K562 (cell line): Measurements from ENCODE around the gene PSAP. TPM values are rescaled to one million over a fixed set of nuclear protein-coding genes. Genes with fewer than 3 reads are reported as not detected.
A peak's percentile ranks its signal among the peaks of the same experiment; 100 is the strongest.

ENCODE experiments used
- DPF2 ChIP-seq: fragments of 450-650 bp; IDR thresholded peaks from 2 replicates; pipeline ENCODE4 v1.6.1; 2016
- ETS2 ChIP-seq: IDR thresholded peaks from 2 replicates; pipeline ENCODE4 v1.6.1; 2016; ENCODE audit warnings: borderline replicate concordance, missing genetic modification characterization, mild to moderate bottlenecking, moderate library complexity, missing compliant biosample characterization; ENCODE audit not compliant: poor library complexity, severe bottlenecking
- EZH2 ChIP-seq: IDR thresholded peaks from 2 replicates; pipeline ENCODE4 v1.6.1; 2012; ENCODE audit warnings: low read depth, mild to moderate bottlenecking, inconsistent platforms, low read length, borderline replicate concordance
- FUS ChIP-seq: fragments of 200-400 bp; formaldehyde crosslinking; optimal IDR thresholded peaks from 2 replicates; pipeline ENCODE3; 2017; ENCODE audit warnings: low read depth, low read length
- GABPB1 ChIP-seq: sonication (generic); formaldehyde crosslinking; IDR thresholded peaks from 2 replicates; pipeline ENCODE4 v1.8.0; 2022; ENCODE audit warnings: mild to moderate bottlenecking, missing genetic modification reagents
- MCM7 ChIP-seq, 2 experiments: fragments of 450-650 bp; IDR thresholded peaks; 2 replicates each; pipeline ENCODE4 v1.6.1; 2016 to 2018
- RBM14 ChIP-seq: fragments of 200-400 bp; formaldehyde crosslinking; IDR thresholded peaks from 2 replicates; pipeline ENCODE4 v1.6.1; 2018; ENCODE audit warnings: low read depth, mild to moderate bottlenecking, low read length, moderate library complexity, borderline replicate concordance; ENCODE audit not compliant: insufficient read depth
- SMARCE1 ChIP-seq: fragments of 450-650 bp; IDR thresholded peaks from 2 replicates; pipeline ENCODE4 v1.7.1; 2016; ENCODE audit warnings: mild to moderate bottlenecking
- SNRNP70 ChIP-seq: fragments of 200-400 bp; formaldehyde crosslinking; optimal IDR thresholded peaks from 2 replicates; pipeline ENCODE3; 2017; ENCODE audit warnings: low read depth, low read length
- TCF7 ChIP-seq: sonication (generic); IDR thresholded peaks from 2 replicates; pipeline ENCODE4 v1.6.1; 2016; ENCODE audit warnings: antibody characterized with exemption, borderline replicate concordance
- TFAM ChIP-seq: fragments of 250-450 bp; sonication (Bioruptor Pico); conservative IDR thresholded peaks from 2 replicates; pipeline ENCODE4 v1.5.0; 2021; ENCODE audit warnings: mild to moderate bottlenecking, moderate library complexity
- ZNF274 ChIP-seq: IDR thresholded peaks from 2 replicates; pipeline ENCODE4 v1.6.1; 2011; ENCODE audit warnings: low read depth, mild to moderate bottlenecking, low read length, moderate library complexity, borderline replicate concordance
- ZNF551 ChIP-seq: fragments of 250-450 bp; sonication (Bioruptor Pico); IDR thresholded peaks from 2 replicates; pipeline ENCODE4 v1.5.0; 2021; ENCODE audit warnings: mild to moderate bottlenecking, moderate library complexity
- polyA plus RNA-seq, 8 experiments: library from polyadenylated mRNA; depleted of rRNA in 4 of 8; stranded (reverse) in 5 of 8; unstranded in 3 of 8; fragments of >200 nt; fragmentation: Nextera tagmentation in 2 of 8; fragmentation: Illumina TruSeq in 1 of 8; extraction: Ambion mirVana in 2 of 8; extraction: Trizol in 1 of 8; gene quantifications; 2 replicates each; pipeline versions ENCODE4 v1.2.1 to v1.2.3, GENCODE V29; 2011 to 2014; ENCODE audit warnings: inconsistent platforms in 1 of 8, missing spikeins in 1 of 8
- total RNA-seq, 7 experiments: library from RNA; depleted of rRNA in 6 of 7; stranded (reverse); fragments of >200 nt in 6 of 7; fragmentation: Illumina TruSeq in 2 of 7; extraction: Trizol in 2 of 7; gene quantifications; 2 replicates each; pipeline versions ENCODE4 v1.2.1 to v1.2.3, GENCODE V29; 2011 to 2021; ENCODE audit warnings: low replicate concordance in 1 of 7
- TF ChIP-seq, protein P1 (sequence below): fragments of 250-450 bp; sonication (Bioruptor Pico); IDR thresholded peaks from 2 replicates; pipeline ENCODE4 v1.8.0; 2022; ENCODE audit warnings: moderate library complexity, mild to moderate bottlenecking, inconsistent platforms
- TF ChIP-seq, protein P2 (sequence below): fragments of 250-450 bp; sonication (Bioruptor Pico); IDR thresholded peaks from 2 replicates; pipeline ENCODE4 v1.5.0; 2021
- TF ChIP-seq, protein P3 (sequence below): fragments of 200-400 bp; formaldehyde crosslinking; IDR thresholded peaks from 2 replicates; pipeline ENCODE4 v1.6.1; 2017; ENCODE audit warnings: mild to moderate bottlenecking, low read depth, low read length, moderate library complexity
- TF ChIP-seq, protein P4 (sequence below): fragments of 450-650 bp; IDR thresholded peaks from 2 replicates; pipeline ENCODE4 v1.6.1; 2018; ENCODE audit warnings: mild to moderate bottlenecking, low read depth; ENCODE audit not compliant: partially characterized antibody
- TF ChIP-seq, protein P5 (sequence below): fragments of 450-650 bp; formaldehyde crosslinking; IDR thresholded peaks from 2 replicates; pipeline ENCODE4 v1.4.0; 2020; ENCODE audit warnings: mild to moderate bottlenecking
- TF ChIP-seq, protein P6 (sequence below), 3 experiments: IDR thresholded peaks in 2 of 3; conservative IDR thresholded peaks in 1 of 3; 2 replicates each; pipeline ENCODE4 v1.5.1; 2011 to 2012; ENCODE audit warnings: low read length in 3 of 3, mild to moderate bottlenecking in 3 of 3, control low read depth in 2 of 3, improper control_type of control experiment in 1 of 3, inconsistent platforms in 1 of 3, low read depth in 1 of 3, mixed read lengths in 1 of 3, moderate library complexity in 1 of 3; ENCODE audit not compliant: insufficient read depth in 2 of 3

PSAP gene
- total and polyA plus RNA-seq, 9 of the 15 experiments (the other 6 are each of a cell fraction or from before 2014, with no cell fraction given) = 245 to 700 (median 429) TPM

DNA sequence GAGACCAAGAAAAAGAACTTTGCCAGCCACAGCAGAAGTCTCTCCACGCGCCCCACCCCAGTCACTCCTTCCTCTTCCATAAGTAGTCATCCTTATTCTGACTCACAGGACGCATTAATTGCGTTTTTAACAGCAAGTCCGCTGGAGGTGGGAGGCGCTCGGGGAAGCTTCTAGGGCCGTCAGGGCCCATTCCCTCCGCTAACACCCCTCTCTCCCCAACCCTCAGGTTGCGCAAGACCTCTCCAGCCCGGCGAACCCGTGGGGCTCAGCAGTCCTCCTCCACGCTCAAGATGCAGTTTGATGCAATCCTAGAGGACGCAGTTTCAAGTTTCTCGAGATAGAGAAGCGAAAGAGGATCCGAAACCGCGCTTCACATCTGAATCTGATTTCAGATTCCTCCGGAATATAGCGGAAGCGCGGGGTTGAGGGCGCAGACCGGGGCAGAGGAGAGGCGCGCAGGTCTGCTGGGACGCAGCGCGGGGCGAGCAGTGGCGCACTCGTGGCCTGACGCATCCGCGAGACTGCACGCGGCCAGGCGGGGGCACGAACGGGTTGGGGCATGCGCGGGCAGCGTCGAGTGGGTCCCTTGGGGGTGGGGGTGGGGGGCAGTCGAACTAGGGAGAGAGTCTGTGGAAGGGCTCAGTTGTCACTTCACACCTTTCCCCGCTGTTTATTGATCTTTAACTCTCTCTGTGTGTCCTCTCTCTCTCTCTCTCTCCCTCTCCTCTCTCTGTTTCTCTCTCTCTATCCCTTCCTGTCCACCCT lies 37.8 kb upstream of the PSAP start (continued):
- no peak for TF ChIP-seq SNRNP70
- TF ChIP-seq, protein P1, sequence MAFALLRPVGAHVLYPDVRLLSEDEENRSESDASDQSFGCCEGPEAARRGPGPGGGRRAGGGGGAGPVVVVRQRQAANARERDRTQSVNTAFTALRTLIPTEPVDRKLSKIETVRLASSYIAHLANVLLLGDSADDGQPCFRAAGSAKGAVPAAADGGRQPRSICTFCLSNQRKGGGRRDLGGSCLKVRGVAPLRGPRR (CRISPR knock-in tag) = no peak
- peak; percentile 74 for TF ChIP-seq DPF2
- TF ChIP-seq EZH2 = no peak
- TF ChIP-seq TFAM (CRISPR knock-in tag) = no peak
- peak; percentile 77; the same call in 1 of the 2 replicates for TF ChIP-seq GABPB1 (CRISPR knock-in tag)
- TF ChIP-seq, protein P2, sequence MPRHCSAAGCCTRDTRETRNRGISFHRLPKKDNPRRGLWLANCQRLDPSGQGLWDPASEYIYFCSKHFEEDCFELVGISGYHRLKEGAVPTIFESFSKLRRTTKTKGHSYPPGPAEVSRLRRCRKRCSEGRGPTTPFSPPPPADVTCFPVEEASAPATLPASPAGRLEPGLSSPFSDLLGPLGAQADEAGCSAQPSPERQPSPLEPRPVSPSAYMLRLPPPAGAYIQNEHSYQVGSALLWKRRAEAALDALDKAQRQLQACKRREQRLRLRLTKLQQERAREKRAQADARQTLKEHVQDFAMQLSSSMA (CRISPR knock-in tag) = no peak
- TF ChIP-seq, protein P3, sequence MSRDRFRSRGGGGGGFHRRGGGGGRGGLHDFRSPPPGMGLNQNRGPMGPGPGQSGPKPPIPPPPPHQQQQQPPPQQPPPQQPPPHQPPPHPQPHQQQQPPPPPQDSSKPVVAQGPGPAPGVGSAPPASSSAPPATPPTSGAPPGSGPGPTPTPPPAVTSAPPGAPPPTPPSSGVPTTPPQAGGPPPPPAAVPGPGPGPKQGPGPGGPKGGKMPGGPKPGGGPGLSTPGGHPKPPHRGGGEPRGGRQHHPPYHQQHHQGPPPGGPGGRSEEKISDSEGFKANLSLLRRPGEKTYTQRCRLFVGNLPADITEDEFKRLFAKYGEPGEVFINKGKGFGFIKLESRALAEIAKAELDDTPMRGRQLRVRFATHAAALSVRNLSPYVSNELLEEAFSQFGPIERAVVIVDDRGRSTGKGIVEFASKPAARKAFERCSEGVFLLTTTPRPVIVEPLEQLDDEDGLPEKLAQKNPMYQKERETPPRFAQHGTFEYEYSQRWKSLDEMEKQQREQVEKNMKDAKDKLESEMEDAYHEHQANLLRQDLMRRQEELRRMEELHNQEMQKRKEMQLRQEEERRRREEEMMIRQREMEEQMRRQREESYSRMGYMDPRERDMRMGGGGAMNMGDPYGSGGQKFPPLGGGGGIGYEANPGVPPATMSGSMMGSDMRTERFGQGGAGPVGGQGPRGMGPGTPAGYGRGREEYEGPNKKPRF = no peak
- TF ChIP-seq, protein P4, sequence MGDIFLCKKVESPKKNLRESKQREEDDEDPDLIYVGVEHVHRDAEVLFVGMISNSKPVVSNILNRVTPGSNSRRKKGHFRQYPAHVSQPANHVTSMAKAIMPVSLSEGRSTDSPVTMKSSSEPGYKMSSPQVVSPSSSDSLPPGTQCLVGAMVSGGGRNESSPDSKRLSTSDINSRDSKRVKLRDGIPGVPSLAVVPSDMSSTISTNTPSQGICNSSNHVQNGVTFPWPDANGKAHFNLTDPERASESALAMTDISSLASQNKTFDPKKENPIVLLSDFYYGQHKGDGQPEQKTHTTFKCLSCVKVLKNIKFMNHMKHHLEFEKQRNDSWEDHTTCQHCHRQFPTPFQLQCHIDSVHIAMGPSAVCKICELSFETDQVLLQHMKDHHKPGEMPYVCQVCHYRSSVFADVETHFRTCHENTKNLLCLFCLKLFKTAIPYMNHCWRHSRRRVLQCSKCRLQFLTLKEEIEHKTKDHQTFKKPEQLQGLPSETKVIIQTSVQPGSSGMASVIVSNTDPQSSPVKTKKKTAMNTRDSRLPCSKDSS = no peak
- TF ChIP-seq, protein P5, sequence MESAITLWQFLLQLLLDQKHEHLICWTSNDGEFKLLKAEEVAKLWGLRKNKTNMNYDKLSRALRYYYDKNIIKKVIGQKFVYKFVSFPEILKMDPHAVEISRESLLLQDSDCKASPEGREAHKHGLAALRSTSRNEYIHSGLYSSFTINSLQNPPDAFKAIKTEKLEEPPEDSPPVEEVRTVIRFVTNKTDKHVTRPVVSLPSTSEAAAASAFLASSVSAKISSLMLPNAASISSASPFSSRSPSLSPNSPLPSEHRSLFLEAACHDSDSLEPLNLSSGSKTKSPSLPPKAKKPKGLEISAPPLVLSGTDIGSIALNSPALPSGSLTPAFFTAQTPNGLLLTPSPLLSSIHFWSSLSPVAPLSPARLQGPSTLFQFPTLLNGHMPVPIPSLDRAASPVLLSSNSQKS (CRISPR knock-in tag) = no peak
- TF ChIP-seq FUS = no peak
- TF ChIP-seq SMARCE1 = peak; percentile 81
- no peak for TF ChIP-seq ZNF551
- TF ChIP-seq ETS2 (tag) = no peak
- no peak for TF ChIP-seq ZNF274
- no peak for TF ChIP-seq TCF7
- no peak for TF ChIP-seq MCM7 (IDR thresholded peaks at IDR 0.05)
- TF ChIP-seq RBM14 = no peak
- TF ChIP-seq, protein P6, sequence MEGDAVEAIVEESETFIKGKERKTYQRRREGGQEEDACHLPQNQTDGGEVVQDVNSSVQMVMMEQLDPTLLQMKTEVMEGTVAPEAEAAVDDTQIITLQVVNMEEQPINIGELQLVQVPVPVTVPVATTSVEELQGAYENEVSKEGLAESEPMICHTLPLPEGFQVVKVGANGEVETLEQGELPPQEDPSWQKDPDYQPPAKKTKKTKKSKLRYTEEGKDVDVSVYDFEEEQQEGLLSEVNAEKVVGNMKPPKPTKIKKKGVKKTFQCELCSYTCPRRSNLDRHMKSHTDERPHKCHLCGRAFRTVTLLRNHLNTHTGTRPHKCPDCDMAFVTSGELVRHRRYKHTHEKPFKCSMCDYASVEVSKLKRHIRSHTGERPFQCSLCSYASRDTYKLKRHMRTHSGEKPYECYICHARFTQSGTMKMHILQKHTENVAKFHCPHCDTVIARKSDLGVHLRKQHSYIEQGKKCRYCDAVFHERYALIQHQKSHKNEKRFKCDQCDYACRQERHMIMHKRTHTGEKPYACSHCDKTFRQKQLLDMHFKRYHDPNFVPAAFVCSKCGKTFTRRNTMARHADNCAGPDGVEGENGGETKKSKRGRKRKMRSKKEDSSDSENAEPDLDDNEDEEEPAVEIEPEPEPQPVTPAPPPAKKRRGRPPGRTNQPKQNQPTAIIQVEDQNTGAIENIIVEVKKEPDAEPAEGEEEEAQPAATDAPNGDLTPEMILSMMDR (IDR thresholded peaks at IDR 0.05 in 2 of 3, conservative IDR thresholded peaks at IDR 0.05 in 1 of 3; ENCODE audit: insufficient read depth in 2 of 3, low read depth in 1 of 3, low read length in 3 of 3) = peak; percentile 13 to 66 (median 36); a peak in 4 of 6 replicates
